A549 (cell line): ENCODE data around the gene SDC3. TPM values are rescaled to one million over a fixed set of nuclear protein-coding genes. Genes with fewer than 3 reads are reported as not detected.

Source experiments
- ATAC-seq, 2 experiments: fragments of 200-7000 bp in 1 of 2; fragments of >200 bp in 1 of 2; cut with Nextera tagmentation in 1 of 2; cut with Tn5 transposase in 1 of 2; 3 replicates each; pipeline versions ENCODE4 v1.8.0 to v1.9.1; 2018 to 2020; ENCODE audit warnings: mild to moderate bottlenecking in 1 of 2, moderate library complexity in 1 of 2
- CTCF ChIA-PET: fragments of 300-600 bp; sonication (Branson Sonifier 250); formaldehyde crosslinking; extraction: SDS; loops from one replicate; lab custom pipeline; 2021; ENCODE audit warnings: antibody characterized with exemption, inconsistent platforms; lab: Yijun Ruan, JAX
- POLR2A ChIA-PET: fragments of 350-600 bp; formaldehyde crosslinking; extraction: SDS; loops from one replicate; lab custom pipeline; 2021; ENCODE audit warnings: antibody characterized with exemption, inconsistent platforms; lab: Yijun Ruan, JAX
- DNase-seq, 2 experiments: peaks; one replicate each; pipeline versions ENCODE4 v3.0.0 to v3.0.0-alpha.2; 2011 to 2016; ENCODE audit warnings: low read depth in 1 of 2, low spot score in 1 of 2
- FAIRE-seq: peaks from 2 replicates; lab custom pipeline; 2011; peaks lifted over from hg19 to GRCh38; lab: Jason Lieb, UNC
- H3K27ac ChIP-seq, 2 experiments: fragments of >200 bp; sonication (Bioruptor Twin); formaldehyde crosslinking; 3 replicates each; pipeline ENCODE4 v1.5.1; 2016 to 2017
- H3K4me1 ChIP-seq: fragments of >200 bp; sonication (Bioruptor Twin); formaldehyde crosslinking; 3 replicates; pipeline ENCODE4 v1.6.1; 2016
- H3K4me2 ChIP-seq: fragments of >200 bp; sonication (Bioruptor Twin); formaldehyde crosslinking; 3 replicates; pipeline ENCODE4 v1.6.1; 2016
- H3K4me3 ChIP-seq: fragments of >200 bp; sonication (Bioruptor Twin); formaldehyde crosslinking; 3 replicates; pipeline ENCODE4 v1.5.1; 2016
- H3K9me3 ChIP-seq: fragments of >200 bp; sonication (Bioruptor Twin); formaldehyde crosslinking; 3 replicates; pipeline ENCODE4 v1.6.1; 2016
- CBX8 ChIP-seq: fragments of 200-600 bp; sonication (generic); IDR thresholded peaks from 2 replicates; pipeline ENCODE4 v1.6.1; 2016
- CHD2 ChIP-seq: fragments of 150-350 bp; IDR thresholded peaks from 2 replicates; pipeline ENCODE4 v1.6.1; 2014; ENCODE audit warnings: low read length; ENCODE audit not compliant: partially characterized antibody
- CTCF ChIP-seq: fragments of >200 bp; sonication (Bioruptor Twin); formaldehyde crosslinking; IDR thresholded peaks from 3 replicates; pipeline ENCODE4 v1.5.1; 2016
- E2F6 ChIP-seq: IDR thresholded peaks from 2 replicates; pipeline ENCODE4 v1.6.1; 2012; ENCODE audit warnings: low read depth, borderline replicate concordance
- EHF ChIP-seq: fragments of 250-450 bp; sonication (Bioruptor Pico); IDR thresholded peaks from 2 replicates; pipeline ENCODE4 v1.5.0; 2020; ENCODE audit warnings: mild to moderate bottlenecking
- ESRRA ChIP-seq: fragments of 150-350 bp; IDR thresholded peaks from 2 replicates; pipeline ENCODE4 v1.6.1; 2014; ENCODE audit warnings: mild to moderate bottlenecking, low read length, borderline replicate concordance
- FOSB ChIP-seq: fragments of 250-450 bp; sonication (Bioruptor Pico); IDR thresholded peaks from 2 replicates; pipeline ENCODE4 v1.5.0; 2020; ENCODE audit warnings: mild to moderate bottlenecking, moderate library complexity
- FOXS1 ChIP-seq: fragments of 250-450 bp; sonication (Bioruptor Pico); IDR thresholded peaks from 2 replicates; pipeline ENCODE4 v1.5.0; 2020; ENCODE audit warnings: mild to moderate bottlenecking, moderate library complexity
- HDAC2 ChIP-seq: fragments of 200-600 bp; sonication (generic); IDR thresholded peaks from 2 replicates; pipeline ENCODE4 v1.6.1; 2016
- HMGXB4 ChIP-seq: fragments of 250-450 bp; sonication (Bioruptor Pico); IDR thresholded peaks from 2 replicates; pipeline ENCODE4 v1.5.0; 2021; ENCODE audit warnings: mild to moderate bottlenecking, moderate library complexity, borderline replicate concordance
- HOXB13 ChIP-seq: fragments of 250-450 bp; sonication (Bioruptor Pico); IDR thresholded peaks from 2 replicates; pipeline ENCODE4 v1.5.0; 2020; ENCODE audit warnings: low read depth, mild to moderate bottlenecking, moderate library complexity
- HOXB5 ChIP-seq: fragments of 250-450 bp; sonication (Bioruptor Pico); IDR thresholded peaks from 2 replicates; pipeline ENCODE4 v1.5.0; 2020; ENCODE audit warnings: mild to moderate bottlenecking, moderate library complexity
- JUN ChIP-seq, 2 experiments: fragments of >200 bp; sonication (Bioruptor Twin); formaldehyde crosslinking; IDR thresholded peaks; 2 replicates in 1 of 2; 3 replicates in 1 of 2; pipeline ENCODE4 v1.6.1; 2016 to 2017
- JUNB ChIP-seq: fragments of >200 bp; sonication (Bioruptor Twin); formaldehyde crosslinking; IDR thresholded peaks from 2 replicates; pipeline ENCODE4 v1.6.1; 2016
- KDM1A ChIP-seq: fragments of 200-600 bp; sonication (generic); IDR thresholded peaks from 2 replicates; pipeline ENCODE4 v1.6.1; 2016; ENCODE audit warnings: low read depth, mild to moderate bottlenecking
- MAX ChIP-seq: IDR thresholded peaks from 2 replicates; pipeline ENCODE4 v1.6.1; 2012
- NFE2L2 ChIP-seq: fragments of 150-350 bp; conservative IDR thresholded peaks from 2 replicates; pipeline ENCODE4 v1.6.1; 2014; ENCODE audit warnings: low read length
- NPAS2 ChIP-seq: fragments of 250-450 bp; sonication (Bioruptor Pico); IDR thresholded peaks from 2 replicates; pipeline ENCODE4 v1.8.0; 2022; ENCODE audit warnings: mild to moderate bottlenecking, moderate library complexity, borderline replicate concordance
- POLR2AphosphoS2 ChIP-seq: conservative IDR thresholded peaks from 2 replicates; pipeline ENCODE4 v1.6.1; 2012; ENCODE audit warnings: low read length, improper control_type of control experiment, inconsistent platforms
- RAD21 ChIP-seq, 2 experiments: fragments of >200 bp in 1 of 2; sonication (Bioruptor Twin) in 1 of 2; formaldehyde crosslinking in 1 of 2; IDR thresholded peaks in 1 of 2; conservative IDR thresholded peaks in 1 of 2; 2 replicates in 1 of 2; 3 replicates in 1 of 2; pipeline ENCODE4 v1.6.1; 2012 to 2018; ENCODE audit warnings: inconsistent platforms in 1 of 2
- RARB ChIP-seq: fragments of 250-450 bp; sonication (Bioruptor Pico); IDR thresholded peaks from 2 replicates; pipeline ENCODE4 v1.8.0; 2021; ENCODE audit warnings: mild to moderate bottlenecking, moderate library complexity
- SMC3 ChIP-seq: fragments of >200 bp; sonication (Bioruptor Twin); formaldehyde crosslinking; IDR thresholded peaks from 3 replicates; pipeline ENCODE4 v1.6.1; 2018; ENCODE audit warnings: inconsistent platforms
- USF2 ChIP-seq: fragments of 450-650 bp; IDR thresholded peaks from 2 replicates; pipeline ENCODE4 v1.6.1; 2014; ENCODE audit warnings: antibody characterized with exemption
- ZC3H11A ChIP-seq: fragments of 450-650 bp; IDR thresholded peaks from 2 replicates; pipeline ENCODE4 v1.6.1; 2014; ENCODE audit warnings: antibody characterized with exemption, mild to moderate bottlenecking
- WGBS: methylation state at CpG from one replicate; pipeline ENCODE4 v1.1.6; 2017; ENCODE audit errors: missing lambda C conversion rate; 5-methylcytosine and 5-hydroxymethylcytosine counted together
- polyA plus RNA-seq, 4 experiments: library from polyadenylated mRNA; depleted of rRNA in 3 of 4; stranded (reverse); fragments of >200 nt; fragmentation: RNase III in 1 of 4; extraction: RNeasy Plus Mini Kit Qiagen cat#74134 plus additional on column Dnase treatment in 1 of 4; gene quantifications; 2 replicates in 3 of 4; 3 replicates in 1 of 4; pipeline ENCODE4 v1.2.3, GENCODE V29; 2011 to 2017

Gene SDC3
- polyA plus RNA-seq, 2 of the 4 experiments (the other 2 are of a cell fraction), result 2.0 to 8.9 TPM

- FAIRE-seq, result no peak
- Histone ChIP-seq H3K9me3 (no peaks in the 10 kb centered on the region), H3K4me2 (no peak overlapping the region), H3K4me3 (no peak overlapping the region), H3K4me1 (peaks cover 9% of the 10 kb centered on the region; the same call in 2 of the 3 replicates), H3K27ac (no peak overlapping the region)
- WGBS, result 44% methylated on average over 6 of the region's 6 CpGs
- ChIA-PET CTCF (interaction anchor here (0.8 to 3.6 kb wide), 19 partner anchors 9 to 210 kb away, joined by 3 to 35 read pairs (median 4); no protein-coding TSS in a partner anchor), POLR2A (no interaction called here)
- peak; percentile 78 to 79 for ATAC-seq
- TF ChIP-seq RAD21 (conservative IDR thresholded peaks at IDR 0.05 in 1 of 2, IDR thresholded peaks at IDR 0.05 in 1 of 2) (peak; percentile 51 to 67), RARB (CRISPR knock-in tag) (no peak), ZC3H11A (no peak), SMC3 (peak; percentile 48; the same call in 2 of the 3 replicates), CTCF (peak; percentile 55)
- peak; percentile 37 to 40 for DNase-seq
Measured at GRCh38 chr1:30929135-30929889, 20.8 kb upstream of the SDC3 start.

GRCh38 chr1:30928789-30929134 is 20.2 kb upstream of the SDC3 start:
- DNase-seq (no peak), ATAC-seq (peak in 1 of 2 experiments; percentile 7; a peak in 1 of 6 replicates), FAIRE-seq (no peak)
- ChIA-PET POLR2A (no interaction called here), CTCF (interaction anchor here (0.8 to 3.6 kb wide), 18 partner anchors 8 to 209 kb away, joined by 3 to 35 read pairs (median 4); no protein-coding TSS in a partner anchor)
- 85% methylated on average over 2 of the region's 2 CpGs for WGBS
- H3K4me1 ChIP-seq, result peaks cover 4% of the 10 kb centered on the region; the same call in 1 of the 3 replicates
- H3K27ac ChIP-seq, result no peak overlapping the region
- H3K9me3 ChIP-seq, result no peaks in the 10 kb centered on the region
- no peak overlapping the region for H3K4me2 ChIP-seq
- H3K4me3 ChIP-seq, result no peak overlapping the region
- TF ChIP-seq ESRRA, result no peak
- no peak for TF ChIP-seq MAX
- TF ChIP-seq HMGXB4 (CRISPR knock-in tag), result no peak
- no peak for TF ChIP-seq KDM1A
- no peak for TF ChIP-seq RARB (CRISPR knock-in tag)
- TF ChIP-seq USF2, result no peak
- TF ChIP-seq CHD2, result no peak
- no peak for TF ChIP-seq HOXB5 (CRISPR knock-in tag)
- no peak for TF ChIP-seq FOSB
- TF ChIP-seq FOXS1, result no peak
- TF ChIP-seq POLR2AphosphoS2, result no peak
- no peak for TF ChIP-seq NFE2L2

GRCh38 chr1:30928171-30928570 is 19.6 kb upstream of the SDC3 start:
- WGBS, result 93% methylated on average over 7 of the region's 7 CpGs
- no peak for DNase-seq
- H3K4me1 ChIP-seq, result no peaks in the 10 kb centered on the region
- ATAC-seq, result no peak
- no peak for TF ChIP-seq USF2
- TF ChIP-seq E2F6, result no peak
- TF ChIP-seq JUNB, result no peak
- TF ChIP-seq CBX8, result no peak
- no peak for TF ChIP-seq JUN (IDR thresholded peaks at IDR 0.05)
- TF ChIP-seq MAX, result no peak
- TF ChIP-seq EHF (CRISPR knock-in tag), result no peak
- no peak for TF ChIP-seq FOXS1
- TF ChIP-seq HOXB13 (CRISPR knock-in tag), result no peak
- TF ChIP-seq NPAS2, result no peak
- no peak for TF ChIP-seq HDAC2
- TF ChIP-seq, all 56 proteins: peak for 0
- H3K9me3 ChIP-seq, result no peaks in the 10 kb centered on the region
- H3K4me2 ChIP-seq, result no peak overlapping the region
- H3K27ac ChIP-seq, result no peak overlapping the region
- ChIA-PET POLR2A (no interaction called here), CTCF (interaction anchor here (0.9 to 3.6 kb wide), 11 partner anchors 8 to 209 kb away, joined by 3 to 35 read pairs (median 7); no protein-coding TSS in a partner anchor)
- FAIRE-seq, result no peak
- no peak overlapping the region for H3K4me3 ChIP-seq
